ENCODE data around the gene INPP4B.
A peak's percentile ranks its signal among the peaks of the same experiment; 100 is the strongest.

Gene INPP4B

DNA sequence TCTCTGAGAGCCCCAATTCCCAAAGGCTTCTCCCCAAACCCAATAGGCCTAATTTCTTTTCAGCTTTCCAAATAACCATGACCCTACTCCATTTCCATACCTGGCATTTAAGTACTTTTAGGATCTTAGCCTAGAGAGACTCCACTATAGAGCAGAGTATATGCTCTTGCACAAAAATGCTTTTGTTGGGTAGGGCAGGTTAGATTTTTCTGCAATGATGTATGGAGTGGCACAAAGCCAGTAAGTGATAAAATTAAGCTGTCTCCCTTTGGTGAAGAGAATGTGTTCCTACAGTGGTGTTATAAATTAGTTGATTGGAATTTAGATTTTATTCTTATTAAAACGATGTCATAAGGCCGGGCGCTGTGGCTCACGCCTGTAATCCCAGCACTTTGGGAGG lies 124.9 kb downstream of the INPP4B start:
- no peak for DNase-seq

DNA sequence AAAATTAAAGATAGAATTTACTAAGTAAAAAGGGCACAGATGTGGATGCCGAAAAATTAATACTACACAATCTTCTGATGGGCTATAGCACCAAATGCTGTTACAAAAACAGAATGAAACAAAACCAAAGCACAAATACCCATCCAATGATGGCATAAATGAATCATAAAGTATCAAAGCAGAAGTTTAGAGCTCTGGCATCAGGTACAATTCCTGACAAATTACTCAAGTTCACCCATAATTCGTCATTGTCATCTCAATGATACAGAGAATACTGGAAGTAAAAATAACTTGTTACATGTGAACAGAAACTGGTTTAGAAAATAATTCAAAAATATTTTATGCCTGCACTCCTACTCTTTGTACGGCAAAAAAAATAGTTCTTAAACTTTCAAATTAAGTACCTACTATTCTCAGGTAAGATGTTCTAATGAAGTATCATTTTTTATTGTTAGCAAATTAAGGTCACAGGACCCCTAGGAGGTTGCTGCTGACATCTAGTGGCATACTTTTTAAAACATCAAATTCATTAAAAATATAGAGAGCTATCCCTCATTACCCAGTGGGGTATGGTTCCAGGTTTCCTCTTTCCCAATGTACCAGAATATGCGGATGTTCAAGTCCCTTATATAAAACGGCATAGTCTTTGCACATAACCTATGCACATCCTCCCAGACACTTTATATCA lies 126.1 kb downstream of the INPP4B start:
- peak in 1 of 2 donors; percentile 8 for DNase-seq

DNA sequence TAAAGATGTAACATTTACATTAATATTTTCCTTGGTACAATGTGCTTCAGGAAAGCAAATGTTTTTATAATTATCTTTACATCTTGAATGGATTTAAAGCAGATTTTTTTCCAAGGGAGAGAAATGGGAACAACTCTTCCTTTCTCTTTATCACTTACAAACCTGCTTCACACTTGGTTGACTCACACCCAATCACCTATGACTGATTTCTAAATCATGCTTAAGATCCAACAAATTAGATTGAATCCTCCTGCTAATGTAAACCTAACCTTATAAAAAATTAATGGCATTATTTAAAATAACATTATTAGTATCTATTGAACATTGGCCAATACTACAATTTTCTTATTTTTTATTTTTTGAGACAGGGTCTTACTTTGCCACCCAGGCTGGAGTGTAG lies 127.1 kb downstream of the INPP4B start:
- DNase-seq, result no peak

DNA sequence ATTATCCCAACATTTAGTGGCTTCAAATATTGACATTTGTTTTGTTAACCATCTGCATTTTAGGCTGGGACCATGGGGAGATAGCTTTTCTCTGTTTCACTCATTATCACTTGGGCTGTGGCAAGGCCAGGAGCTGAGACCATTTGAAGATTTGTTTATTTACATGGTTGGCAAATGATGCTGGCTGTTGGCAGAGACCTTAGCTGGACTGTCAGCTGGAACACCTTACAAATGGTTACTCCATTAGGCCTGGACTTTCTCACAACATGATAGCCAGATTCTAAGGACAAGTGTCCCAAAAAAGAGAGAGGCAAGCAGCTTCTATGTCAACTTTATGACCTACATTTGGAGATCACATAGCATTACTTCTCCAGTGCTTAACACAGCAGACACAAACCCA lies 130.4 kb downstream of the INPP4B start:
- DNase-seq, result no peak

DNA sequence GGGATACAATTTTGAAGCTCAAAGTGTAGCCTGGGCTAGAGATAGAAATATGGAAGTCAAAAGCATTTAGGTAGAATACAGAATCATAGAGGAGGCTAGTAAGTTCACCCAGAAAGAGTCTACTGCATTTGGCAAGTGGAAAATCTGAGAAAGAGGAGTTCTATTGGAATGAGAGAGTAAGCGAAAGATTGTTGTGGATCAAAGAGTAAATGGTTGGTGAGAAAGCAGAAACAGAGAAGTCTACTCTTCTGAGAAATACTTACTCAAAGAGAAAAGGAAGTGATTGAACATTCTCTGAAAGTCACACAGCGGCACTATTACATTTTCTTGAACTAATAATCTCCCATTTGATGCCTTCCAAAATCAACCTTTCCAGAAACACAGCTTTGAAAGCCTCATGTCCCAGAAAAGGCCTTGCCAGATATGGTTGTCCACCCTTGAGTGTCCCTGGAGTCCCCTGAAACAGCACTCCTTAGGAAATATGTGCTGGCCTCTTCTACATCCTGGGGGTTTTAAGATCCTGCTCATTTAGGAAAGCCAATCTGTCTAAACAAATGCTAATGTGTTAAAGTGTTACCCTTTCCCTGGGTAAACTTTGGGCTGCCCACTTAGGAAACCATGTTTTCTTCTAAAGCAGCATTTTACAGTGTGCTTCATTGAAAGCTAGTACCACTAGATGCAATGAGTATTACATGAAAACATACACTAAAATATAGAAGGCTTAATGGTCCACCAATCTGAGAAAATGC lies 132.6 kb downstream of the INPP4B start:
- DNase-seq, result no peak

- no peak for DNase-seq
These were observed 137.9 kb downstream of the INPP4B start for GRCh38 chr4:142708231-142708630.

DNA sequence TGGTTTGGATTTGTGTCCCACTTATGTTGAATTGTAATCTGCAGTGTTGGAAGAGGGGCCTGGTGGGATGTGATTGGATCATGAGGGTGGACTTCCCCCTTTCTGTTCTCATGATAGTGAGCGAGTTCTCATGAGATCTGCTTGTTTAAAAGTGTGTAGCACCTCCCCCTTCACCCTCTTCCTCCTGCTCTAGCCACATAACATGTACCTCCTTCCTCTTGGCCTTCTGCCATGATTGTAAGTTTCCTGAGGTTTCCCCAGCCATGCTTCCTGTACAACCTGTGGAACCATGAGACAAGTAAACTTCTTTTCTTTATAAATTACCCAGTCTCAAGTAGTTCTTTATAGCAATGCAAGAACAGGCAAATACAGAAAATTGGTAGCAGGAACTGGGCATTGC lies 138.7 kb downstream of the INPP4B start:
- no peak for DNase-seq

- no peak for DNase-seq
These were observed 139.7 kb downstream of the INPP4B start for GRCh38 chr4:142706381-142706780.

DNA sequence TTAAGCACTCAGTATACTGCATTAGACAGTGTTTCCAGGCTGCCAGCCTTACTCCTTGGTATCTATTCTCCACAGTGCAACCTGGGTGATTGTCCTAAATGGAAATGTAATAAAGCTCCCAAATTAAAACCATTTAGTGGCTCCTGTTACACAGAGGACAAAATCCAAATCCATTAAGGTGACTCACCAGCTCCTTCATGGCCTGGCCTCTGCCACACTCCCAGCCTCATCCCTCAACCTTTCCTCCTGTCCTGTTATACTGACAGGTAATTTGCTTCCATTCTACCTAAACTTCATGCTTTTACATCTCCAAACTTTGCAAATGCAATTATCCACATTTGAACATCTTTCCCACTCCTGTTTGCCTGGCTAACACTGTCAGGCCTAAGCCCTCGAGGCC lies 140.3 kb downstream of the INPP4B start:
- no peak for DNase-seq

DNA sequence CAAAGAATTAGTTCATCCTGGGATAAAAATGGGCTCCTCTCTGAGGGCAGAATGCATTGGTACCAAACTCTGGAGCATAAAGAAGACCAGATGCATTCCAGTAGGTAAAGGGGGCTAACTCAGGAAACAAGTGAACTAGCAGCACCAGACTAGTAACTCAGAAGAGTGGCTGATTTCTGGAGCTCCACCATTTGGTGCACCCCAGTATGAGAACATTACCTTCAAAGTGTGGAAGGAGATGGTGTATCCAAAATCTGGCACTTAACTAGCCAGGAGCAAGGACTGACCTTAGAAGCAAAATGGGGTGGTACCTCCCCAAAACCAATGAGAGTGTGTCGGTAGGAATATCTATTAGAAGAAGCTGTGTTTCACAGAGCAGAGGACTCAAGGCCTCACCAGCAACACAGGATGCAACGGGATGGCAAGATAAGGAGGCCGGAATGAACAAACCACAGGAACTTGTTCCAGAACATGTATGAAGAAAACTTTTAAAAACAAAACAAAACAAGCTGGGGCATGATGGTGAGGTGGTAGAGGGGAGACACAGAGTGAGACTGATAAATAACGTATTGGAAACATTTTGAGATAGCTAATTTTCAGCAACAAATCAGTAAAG lies 142.3 kb downstream of the INPP4B start:
- DNase-seq, result no peak

DNA sequence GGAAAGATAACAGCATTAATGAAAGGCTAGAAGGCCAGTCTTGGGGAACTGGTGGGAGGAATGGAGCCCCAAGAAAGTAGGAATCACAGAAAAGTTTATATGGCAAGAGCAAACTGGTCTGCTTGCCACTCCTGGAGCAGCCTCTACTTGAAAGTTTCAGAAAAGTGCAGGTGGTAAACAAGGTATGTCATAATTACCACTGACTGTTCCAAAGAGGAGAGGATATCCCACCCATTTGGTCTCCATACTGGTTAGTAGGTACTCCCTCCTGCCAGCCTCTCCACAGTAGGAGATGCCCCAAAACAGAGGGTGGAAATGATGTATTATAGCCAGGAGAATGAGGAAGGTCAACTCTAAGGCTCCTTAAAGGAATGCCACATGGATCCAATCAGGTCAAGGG lies 145.1 kb downstream of the INPP4B start:
- no peak for DNase-seq

- DNase-seq, result no peak
These were observed 145.6 kb downstream of the INPP4B start for GRCh38 chr4:142700531-142700930.

GRCh38 chr4:142698552-142698951 lies 147.5 kb downstream of the INPP4B start:
- DNase-seq, result no peak

- no peak for DNase-seq
These were observed 148.2 kb downstream of the INPP4B start for GRCh38 chr4:142697928-142698327.

- DNase-seq, result no peak
These were observed 148.8 kb downstream of the INPP4B start for GRCh38 chr4:142697320-142697719.

DNA sequence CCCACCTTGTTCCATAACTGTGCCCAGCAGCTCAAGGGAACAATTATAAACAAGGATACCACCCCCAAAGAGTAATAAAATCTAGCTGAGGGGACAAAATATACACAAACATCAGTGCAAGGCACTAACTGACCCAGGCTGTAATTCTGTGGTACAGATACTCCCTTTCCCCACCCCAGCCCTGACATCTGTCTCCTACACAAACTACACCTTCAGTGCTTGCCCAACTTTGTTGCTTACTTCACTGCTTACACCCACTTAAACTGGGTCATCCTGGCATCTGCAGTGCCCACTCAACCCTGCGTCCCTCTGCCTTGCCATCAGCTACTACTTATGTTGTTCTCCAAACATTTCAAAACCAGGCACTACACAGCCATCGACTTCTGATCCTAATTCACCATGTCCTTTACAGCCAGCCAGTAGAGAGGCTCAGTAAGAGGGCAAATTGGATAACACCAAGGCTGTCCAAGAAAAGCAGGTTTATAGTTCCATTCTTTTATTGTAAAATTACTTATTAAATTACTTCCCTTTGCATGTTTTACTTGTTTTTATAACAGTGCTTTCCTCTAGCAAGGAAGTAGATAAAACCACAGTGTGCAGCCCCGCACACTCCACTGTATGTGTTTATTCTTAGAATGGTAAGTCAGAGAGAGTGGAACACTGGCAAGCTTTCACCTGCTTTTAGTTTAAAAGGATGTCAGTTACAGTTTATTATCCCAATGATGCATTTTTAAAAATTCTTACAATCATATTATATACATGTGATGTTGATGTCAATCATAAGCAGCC lies 149.6 kb downstream of the INPP4B start:
- peak in 1 of 2 donors; percentile 18 for DNase-seq

DNA sequence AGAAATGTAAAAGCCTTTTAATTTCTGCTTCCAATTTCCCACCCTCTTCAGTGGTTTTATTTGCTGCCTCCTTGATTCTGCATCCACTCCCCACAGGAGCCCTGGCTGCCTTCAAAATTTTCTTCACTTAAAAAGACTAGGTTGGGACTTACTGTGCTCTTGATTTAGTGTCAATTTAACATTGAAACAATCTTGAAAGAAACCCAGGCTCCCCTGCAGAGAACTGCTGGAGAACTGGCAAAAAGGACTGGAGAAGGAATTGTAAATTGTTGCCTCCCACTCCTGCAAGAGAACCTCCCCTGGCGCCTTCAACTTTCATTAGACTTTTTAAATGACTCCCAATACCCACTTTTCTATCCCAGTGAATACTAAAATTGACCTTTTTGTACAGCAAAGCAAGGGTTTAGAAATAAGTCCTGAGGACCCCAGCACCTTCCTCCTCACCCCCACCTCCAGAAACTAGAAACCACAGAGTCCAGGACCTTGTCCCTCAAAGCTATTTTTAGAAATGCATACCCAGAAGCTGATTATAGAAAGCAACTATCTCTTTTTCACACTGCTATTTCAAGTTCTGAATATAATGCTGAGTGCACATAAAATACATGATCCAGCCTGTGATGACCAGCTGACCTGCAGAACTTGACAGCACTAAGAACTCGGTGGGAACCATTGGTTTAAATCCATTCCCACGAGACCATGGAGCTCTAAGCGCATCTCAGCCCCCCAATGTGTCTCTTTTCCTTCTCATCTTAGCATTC lies 155.5 kb downstream of the INPP4B start:
- DNase-seq, result no peak

GRCh38 chr4:142687547-142688275 lies 158.4 kb downstream of the INPP4B start:
- DNase-seq, result no peak

GRCh38 chr4:142686081-142686480 lies 160.0 kb downstream of the INPP4B start:
- DNase-seq, result no peak

DNA sequence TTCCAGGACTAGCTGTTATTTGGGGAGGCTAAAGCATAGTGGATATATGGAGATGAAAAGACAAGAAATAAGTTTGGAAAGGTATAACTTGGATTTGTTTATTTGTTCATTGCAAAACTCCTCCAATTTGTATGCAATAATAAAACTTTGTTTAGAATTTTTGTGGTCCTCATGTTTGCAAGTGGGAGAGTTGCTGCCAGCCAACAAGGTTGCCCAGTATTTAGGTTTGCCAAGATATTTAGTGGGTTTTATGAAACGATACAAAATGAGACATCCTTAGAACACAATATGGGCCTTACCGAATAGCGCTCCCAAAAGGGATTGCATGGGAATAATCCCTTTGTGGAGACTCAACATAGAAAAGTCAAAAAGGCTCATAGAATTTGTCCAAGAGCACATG lies 162.1 kb downstream of the INPP4B start:
- DNase-seq, result no peak

GRCh38 chr4:142683503-142683902 lies 162.6 kb downstream of the INPP4B start:
- no peak for DNase-seq

GRCh38 chr4:142671516-142671915 lies 174.6 kb downstream of the INPP4B start:
- DNase-seq, result no peak

Measured in inflammatory macrophage treated with lipopolysaccharide for 1 hour (primary cell).